Dermis blood vessel endothelial cell (primary cell): ENCODE results near the gene SLC26A2. TPM values are rescaled to one million over a fixed set of nuclear protein-coding genes. Genes with fewer than 3 reads are reported as not detected.

Source experiments
- DNase-seq: peaks from one replicate; pipeline ENCODE4 v3.0.0; 2010
- total RNA-seq: library from RNA; depleted of rRNA; stranded (reverse); fragments of >200 nt; gene quantifications from 2 replicates; pipeline ENCODE4 v1.2.3, GENCODE V29; 2014

SLC26A2 gene
- total RNA-seq, 1 donor from 2014 or later, result 22.0 TPM

GRCh38 chr5:149962601-149963300 is 2.2 kb downstream of the SLC26A2 start:
- no peak for DNase-seq

GRCh38 chr5:149963729-149964128 is 3.2 kb downstream of the SLC26A2 start:
- DNase-seq, result no peak

GRCh38 chr5:149966946-149967345 is 6.4 kb downstream of the SLC26A2 start:
- no peak for DNase-seq

- no peak for DNase-seq
Measured at GRCh38 chr5:149969181-149969930, 8.8 kb downstream of the SLC26A2 start.

- no peak for DNase-seq
Measured at GRCh38 chr5:149975409-149975808, 14.9 kb downstream of the SLC26A2 start.

- no peak for DNase-seq
Measured at GRCh38 chr5:149979896-149980295, 19.3 kb downstream of the SLC26A2 start.

GRCh38 chr5:149981206-149981605 is 20.6 kb downstream of the SLC26A2 start:
- DNase-seq, result no peak

GRCh38 chr5:149982505-149982904 is 21.9 kb downstream of the SLC26A2 start:
- DNase-seq, result no peak

GRCh38 chr5:149988126-149988525 is 27.6 kb downstream of the SLC26A2 start:
- no peak for DNase-seq

GRCh38 chr5:149990518-149991376 is 30.2 kb downstream of the SLC26A2 start:
- DNase-seq, result peak; percentile 89

GRCh38 chr5:149993471-149993870 is 32.9 kb downstream of the SLC26A2 start:
- DNase-seq, result no peak

- no peak for DNase-seq
Measured at GRCh38 chr5:149995385-149996204, 35.0 kb downstream of the SLC26A2 start.

- no peak for DNase-seq
Measured at GRCh38 chr5:149996205-149996890, 35.8 kb downstream of the SLC26A2 start.

GRCh38 chr5:149998281-149998680 is 37.7 kb downstream of the SLC26A2 start:
- DNase-seq, result no peak

GRCh38 chr5:149999359-149999758 is 38.8 kb downstream of the SLC26A2 start:
- DNase-seq, result no peak

- DNase-seq, result no peak
Measured at GRCh38 chr5:149999866-150000255, 39.3 kb downstream of the SLC26A2 start.

- peak; percentile 95 for DNase-seq
Measured at GRCh38 chr5:150000256-150000989, 39.9 kb downstream of the SLC26A2 start, which contains the start of the genes HMGXB3 and TIGD6. Gene HMGXB3, plus strand, starts transcription at chr5:150000739. Its CDS starts 4,114 bp downstream, at chr5:150004853. Gene TIGD6, minus strand, starts transcription at chr5:150000654. Its CDS starts 4,306 bp downstream, at chr5:149996348.

- DNase-seq, result peak; percentile 61
Measured at GRCh38 chr5:150000990-150001659, 40.6 kb downstream of the SLC26A2 start.

- peak; percentile 85 for DNase-seq
Measured at GRCh38 chr5:150001660-150002486, 41.3 kb downstream of the SLC26A2 start.
